ENCODE data around the gene HEXIM1.

Gene HEXIM1

GRCh38 chr17:45170931-45171337 is 22.7 kb downstream of the HEXIM1 start:
- TF ChIP-seq ZBTB7A (IDR thresholded peaks at IDR 0.05; ENCODE audit: low read depth) (no peak), EP300 (IDR thresholded peaks at IDR 0.05; ENCODE audit: borderline replicate concordance) (no peak), YY1 (IDR thresholded peaks at IDR 0.05; ENCODE audit: low read depth) (0 out of 2 replicates have a peak, but pooled peaks have one; percentile 21), CEBPB (IDR thresholded peaks at IDR 0.05) (no peak), FOXM1 (IDR thresholded peaks at IDR 0.05; ENCODE audit: borderline replicate concordance, low read depth) (no peak), USF1 (IDR thresholded peaks at IDR 0.05) (no peak), TCF12 (IDR thresholded peaks at IDR 0.05; ENCODE audit: low read depth) (no peak), EGR1 (IDR thresholded peaks at IDR 0.05) (no peak), TAF1 (IDR thresholded peaks at IDR 0.05; ENCODE audit: low read depth) (peak; percentile 16; the same call in 1 of the 2 replicates)

- TF ChIP-seq CREB1 (IDR thresholded peaks at IDR 0.05; ENCODE audit: low read depth) = no peak
- TF ChIP-seq REST (IDR thresholded peaks at IDR 0.05; ENCODE audit: low read depth) = no peak
- TF ChIP-seq USF1 (IDR thresholded peaks at IDR 0.05) = no peak
- TF ChIP-seq EGR1 (IDR thresholded peaks at IDR 0.05) = no peak
- peak; percentile 84 for TF ChIP-seq TEAD4 (IDR thresholded peaks at IDR 0.05)
- peak; percentile 79 for TF ChIP-seq ZBTB7A (IDR thresholded peaks at IDR 0.05; ENCODE audit: low read depth)
- peak; percentile 77 for TF ChIP-seq NFIC (IDR thresholded peaks at IDR 0.05)
- 0 out of 2 replicates have a peak, but pooled peaks have one; percentile 7 for TF ChIP-seq YY1 (IDR thresholded peaks at IDR 0.05; ENCODE audit: low read depth)
- 0 out of 2 replicates have a peak, but pooled peaks have one; percentile 13 for TF ChIP-seq FOXM1 (IDR thresholded peaks at IDR 0.05; ENCODE audit: borderline replicate concordance, low read depth)
- TF ChIP-seq TAF1 (IDR thresholded peaks at IDR 0.05; ENCODE audit: low read depth) = no peak
- TF ChIP-seq RAD21 (IDR thresholded peaks at IDR 0.05; ENCODE audit: low read depth) = no peak
- TF ChIP-seq EP300 (IDR thresholded peaks at IDR 0.05; ENCODE audit: borderline replicate concordance) = peak; percentile 59; the same call in 1 of the 2 replicates
- no peak for TF ChIP-seq CEBPB (IDR thresholded peaks at IDR 0.05)
- TF ChIP-seq TCF12 (IDR thresholded peaks at IDR 0.05; ENCODE audit: low read depth) = peak; percentile 25; the same call in 1 of the 2 replicates
- TF ChIP-seq MAX (IDR thresholded peaks at IDR 0.05) = peak; percentile 27
Observed at GRCh38 chr17:45171338-45172231, 23.3 kb downstream of the HEXIM1 start.

- TF ChIP-seq CREB1 (IDR thresholded peaks at IDR 0.05; ENCODE audit: low read depth) = no peak
- no peak for TF ChIP-seq USF1 (IDR thresholded peaks at IDR 0.05)
- TF ChIP-seq ZBTB7A (IDR thresholded peaks at IDR 0.05; ENCODE audit: low read depth) = no peak
- TF ChIP-seq TEAD4 (IDR thresholded peaks at IDR 0.05) = no peak
- TF ChIP-seq YY1 (IDR thresholded peaks at IDR 0.05; ENCODE audit: low read depth) = no peak
- TF ChIP-seq MAX (IDR thresholded peaks at IDR 0.05) = no peak
- no peak for TF ChIP-seq NFIC (IDR thresholded peaks at IDR 0.05)
- TF ChIP-seq RAD21 (IDR thresholded peaks at IDR 0.05; ENCODE audit: low read depth) = no peak
- TF ChIP-seq CEBPB (IDR thresholded peaks at IDR 0.05) = no peak
- TF ChIP-seq FOXM1 (IDR thresholded peaks at IDR 0.05; ENCODE audit: borderline replicate concordance, low read depth) = no peak
- TF ChIP-seq TCF12 (IDR thresholded peaks at IDR 0.05; ENCODE audit: low read depth) = no peak
Observed at GRCh38 chr17:45172232-45172540, 23.9 kb downstream of the HEXIM1 start.

GRCh38 chr17:45172541-45173286 is 24.4 kb downstream of the HEXIM1 start:
- TF ChIP-seq MAX (IDR thresholded peaks at IDR 0.05) (peak; percentile 62), NFIC (IDR thresholded peaks at IDR 0.05) (no peak), EGR1 (IDR thresholded peaks at IDR 0.05) (peak; percentile 64; the same call in 1 of the 2 replicates), YY1 (IDR thresholded peaks at IDR 0.05; ENCODE audit: low read depth) (0 out of 2 replicates have a peak, but pooled peaks have one; percentile 35), CREB1 (IDR thresholded peaks at IDR 0.05; ENCODE audit: low read depth) (no peak), CEBPB (IDR thresholded peaks at IDR 0.05) (no peak), EP300 (IDR thresholded peaks at IDR 0.05; ENCODE audit: borderline replicate concordance) (no peak; the same call in 1 of the 2 replicates), USF1 (IDR thresholded peaks at IDR 0.05) (no peak), TCF12 (IDR thresholded peaks at IDR 0.05; ENCODE audit: low read depth) (peak; percentile 69; the same call in 1 of the 2 replicates), ZBTB7A (IDR thresholded peaks at IDR 0.05; ENCODE audit: low read depth) (peak; percentile 57; the same call in 1 of the 2 replicates), REST (IDR thresholded peaks at IDR 0.05; ENCODE audit: low read depth) (no peak), TAF1 (IDR thresholded peaks at IDR 0.05; ENCODE audit: low read depth) (peak; percentile 65; the same call in 1 of the 2 replicates), TEAD4 (IDR thresholded peaks at IDR 0.05) (peak; percentile 81), FOXM1 (IDR thresholded peaks at IDR 0.05; ENCODE audit: borderline replicate concordance, low read depth) (peak; percentile 60; the same call in 1 of the 2 replicates), RAD21 (IDR thresholded peaks at IDR 0.05; ENCODE audit: low read depth) (peak; percentile 19; the same call in 1 of the 2 replicates)

Measured in Ishikawa (cell line).